GM19438 (cell line): ENCODE measurements around the gene PCDHGB2.
A peak's percentile ranks its signal among the peaks of the same experiment; 100 is the strongest.
"Not testable (repeated sequence)": the region's sequence is repeated elsewhere in the genome, so short reads cannot be mapped to it uniquely, and the experiment has no call there.

ENCODE experiments used
- ATAC-seq: cut with Tn5 transposase; IDR thresholded peaks from one replicate; pipeline ENCODE4 v1.9.1; 2021; ENCODE audit warnings: low read depth; ENCODE audit not compliant: unreplicated experiment

PCDHGB2 gene

GRCh38 chr5:141359790-141360426 lies at the start of gene PCDHGB2:
PCDHGB2 (plus strand) TSS chr5:141359994; CDS start chr5:141360136, 142 bp downstream.
- no peak for ATAC-seq

- ATAC-seq, result no peak
Measured at GRCh38 chr5:141313711-141314110, 46.1 kb upstream of the PCDHGB2 start.

GRCh38 chr5:141316963-141317362 lies 42.8 kb upstream of the PCDHGB2 start:
- not testable (repeated sequence) for ATAC-seq

- ATAC-seq, result no peak
Measured at GRCh38 chr5:141319202-141319601, 40.6 kb upstream of the PCDHGB2 start.

GRCh38 chr5:141319699-141320098 lies 40.1 kb upstream of the PCDHGB2 start:
- ATAC-seq, result no peak

- ATAC-seq, result peak; percentile 93
Measured at GRCh38 chr5:141320225-141321169, 39.3 kb upstream of the PCDHGB2 start, which contains the start of gene TAF7. TAF7 (minus strand) TSS chr5:141320784; CDS start chr5:141320044, 740 bp downstream.

GRCh38 chr5:141322261-141322660 lies 37.5 kb upstream of the PCDHGB2 start:
- ATAC-seq, result no peak

GRCh38 chr5:141326088-141326854 lies 33.5 kb upstream of the PCDHGB2 start:
- no peak for ATAC-seq

GRCh38 chr5:141328231-141328630 lies 31.6 kb upstream of the PCDHGB2 start:
- ATAC-seq, result no peak

GRCh38 chr5:141330299-141331080 lies 29.3 kb upstream of the PCDHGB2 start, which contains the start of gene PCDHGA1:
PCDHGA1 (plus strand) TSS chr5:141330514.
- ATAC-seq, result peak; percentile 74

GRCh38 chr5:141332571-141332970 lies 27.2 kb upstream of the PCDHGB2 start:
- not testable (repeated sequence) for ATAC-seq

- no peak for ATAC-seq
Measured at GRCh38 chr5:141338538-141339306, 21.1 kb upstream of the PCDHGB2 start, which contains the start of gene PCDHGA2. PCDHGA2 (plus strand) TSS chr5:141338760.

- not testable (repeated sequence) for ATAC-seq
Measured at GRCh38 chr5:141340781-141341354, 18.9 kb upstream of the PCDHGB2 start.

GRCh38 chr5:141342773-141343172 lies 17.0 kb upstream of the PCDHGB2 start:
- ATAC-seq, result no peak

GRCh38 chr5:141343242-141343952 lies 16.4 kb upstream of the PCDHGB2 start, which contains the start of gene PCDHGA3:
PCDHGA3 (plus strand) TSS chr5:141343829; CDS start chr5:141344034, 205 bp downstream.
- ATAC-seq, result no peak

GRCh38 chr5:141343953-141344463 lies 15.8 kb upstream of the PCDHGB2 start:
- ATAC-seq, result no peak

GRCh38 chr5:141345327-141345726 lies 14.5 kb upstream of the PCDHGB2 start:
- ATAC-seq, result no peak

- not testable (repeated sequence) for ATAC-seq
Measured at GRCh38 chr5:141346017-141346416, 13.8 kb upstream of the PCDHGB2 start.
